ENCODE data around the gene CACNA1B.

The CACNA1B gene

DNA sequence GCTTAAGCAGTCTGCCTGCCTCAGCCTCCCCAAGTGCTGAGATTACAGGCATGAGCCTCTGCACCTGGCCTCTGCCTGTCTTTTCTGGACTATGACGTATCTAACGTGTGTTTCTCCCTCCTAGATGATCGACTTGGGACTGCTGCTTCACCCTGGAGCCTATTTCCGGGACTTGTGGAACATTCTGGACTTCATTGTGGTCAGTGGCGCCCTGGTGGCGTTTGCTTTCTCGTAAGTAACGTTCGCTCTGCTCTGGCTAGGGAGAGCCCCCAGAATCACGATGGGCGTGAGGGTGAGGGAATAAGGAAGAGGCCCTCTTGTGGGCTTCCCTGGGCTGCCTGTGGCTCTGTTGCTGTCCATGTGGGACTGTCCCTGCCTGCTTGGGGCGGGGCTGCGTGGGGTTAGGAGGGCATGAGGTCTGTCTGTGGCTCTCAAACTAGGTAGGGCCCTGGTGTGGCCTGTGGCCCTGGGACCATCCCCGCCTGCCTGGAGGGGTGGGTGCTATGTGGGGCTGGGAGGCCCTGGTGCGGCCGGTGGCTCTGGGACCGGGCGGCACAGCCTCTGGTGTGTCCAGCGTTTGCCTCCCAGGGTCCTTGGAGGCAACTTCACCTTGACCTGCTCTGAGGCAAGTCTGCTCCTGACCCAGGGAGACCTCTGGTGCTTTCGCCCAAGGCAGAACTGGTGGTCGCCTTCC, 171.7 kb downstream of the CACNA1B start:
- Histone ChIP-seq H4K91ac (ENCODE audit: low read length) (no peak overlapping the region), H2BK12ac (ENCODE audit: low read length in 2 of 2) (no peak overlapping the region), H3K4me2 (ENCODE audit: low read length, poor library complexity, severe bottlenecking) (no peak overlapping the region), H2AFZ (ENCODE audit: low read depth, low read length) (no peak overlapping the region), H2AK5ac (ENCODE audit: low read length, severe bottlenecking) (no peak overlapping the region), H3K27ac (ENCODE audit: low read length, poor library complexity, severe bottlenecking) (no peak overlapping the region), H3K9ac (ENCODE audit: low read length) (no peak overlapping the region), H2BK5ac (ENCODE audit: low read depth, low read length, poor library complexity, severe bottlenecking) (no peak overlapping the region), H2BK120ac (ENCODE audit: low read depth, low read length) (no peak overlapping the region), H3K79me1 (replicated peaks; ENCODE audit: low read length, poor library complexity, severe bottlenecking) (no peaks in the 10 kb centered on the region), H4K8ac (ENCODE audit: low read length) (no peak overlapping the region), H3K36me3 (ENCODE audit: control insufficient read depth in 1 of 2, insufficient read depth in 2 of 2, low read depth in 1 of 2, low read length in 2 of 2) (no peaks in the 10 kb centered on the region), H3K18ac (ENCODE audit: low read depth in 1 of 2, low read length in 2 of 2) (no peak overlapping the region), H3K9me3 (ENCODE audit: control insufficient read depth, low read length) (no peaks in the 10 kb centered on the region), H3K14ac (ENCODE audit: low read length in 2 of 2) (no peak overlapping the region), H3K23ac (ENCODE audit: low read length in 2 of 2) (no peak overlapping the region), H3K4me1 (ENCODE audit: control insufficient read depth, insufficient read depth, low read depth, low read length) (peaks cover 1% of the 10 kb centered on the region), H3K4ac (ENCODE audit: low read depth in 1 of 2, low read length in 2 of 2) (no peak overlapping the region), H2BK15ac (ENCODE audit: low read depth, poor library complexity, severe bottlenecking) (no peak overlapping the region), H3K4me3 (ENCODE audit: insufficient read depth in 1 of 2, low read depth in 1 of 2, low read length in 2 of 2) (no peak overlapping the region), H3K27me3 (ENCODE audit: control insufficient read depth in 1 of 2, insufficient read depth in 1 of 2, low read length in 2 of 2) (peaks cover 0 to 35% of the 10 kb centered on the region in 2 experiments)
- 89% methylated on average over 21 of the region's 21 CpGs for WGBS
- no peak for DNase-seq

DNA sequence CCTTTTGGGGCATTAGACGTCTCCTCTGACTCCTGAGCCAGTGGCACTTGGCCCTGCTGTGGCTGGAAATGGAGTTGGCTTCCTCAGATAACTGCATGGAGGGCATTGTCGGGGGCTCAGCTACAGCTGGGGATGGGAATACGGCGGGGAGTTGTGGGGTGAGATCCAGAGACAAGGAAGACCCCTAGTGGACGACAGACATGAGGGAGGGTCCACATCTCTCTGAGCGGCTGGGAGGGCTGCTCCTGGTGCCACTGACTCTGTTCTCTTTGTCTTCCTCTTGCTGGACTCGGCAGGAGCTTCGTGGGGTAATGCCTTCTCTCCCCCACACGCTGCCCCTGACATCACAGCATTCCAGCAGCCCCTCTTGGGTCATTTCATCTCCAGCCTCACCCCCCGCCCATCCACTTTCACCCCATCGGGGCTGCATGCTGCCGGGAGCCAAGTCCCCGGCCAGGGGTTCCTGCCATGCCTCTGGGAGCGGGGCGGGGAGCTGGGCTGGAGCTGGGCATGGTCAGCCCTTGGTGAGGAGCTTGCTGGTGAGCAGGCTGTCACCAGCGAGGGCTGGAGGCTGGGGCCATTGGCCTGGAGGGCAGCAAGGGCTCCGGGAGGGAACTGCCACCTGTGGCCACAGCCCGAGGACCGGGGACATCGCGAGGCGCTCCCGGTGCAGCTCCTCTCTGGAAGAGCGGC, 172.3 kb downstream of the CACNA1B start:
- WGBS = 82% methylated on average over 17 of the region's 24 CpGs
- no peaks in the 10 kb centered on the region for H3K9me3 ChIP-seq (ENCODE audit: control insufficient read depth, low read length)

DNA sequence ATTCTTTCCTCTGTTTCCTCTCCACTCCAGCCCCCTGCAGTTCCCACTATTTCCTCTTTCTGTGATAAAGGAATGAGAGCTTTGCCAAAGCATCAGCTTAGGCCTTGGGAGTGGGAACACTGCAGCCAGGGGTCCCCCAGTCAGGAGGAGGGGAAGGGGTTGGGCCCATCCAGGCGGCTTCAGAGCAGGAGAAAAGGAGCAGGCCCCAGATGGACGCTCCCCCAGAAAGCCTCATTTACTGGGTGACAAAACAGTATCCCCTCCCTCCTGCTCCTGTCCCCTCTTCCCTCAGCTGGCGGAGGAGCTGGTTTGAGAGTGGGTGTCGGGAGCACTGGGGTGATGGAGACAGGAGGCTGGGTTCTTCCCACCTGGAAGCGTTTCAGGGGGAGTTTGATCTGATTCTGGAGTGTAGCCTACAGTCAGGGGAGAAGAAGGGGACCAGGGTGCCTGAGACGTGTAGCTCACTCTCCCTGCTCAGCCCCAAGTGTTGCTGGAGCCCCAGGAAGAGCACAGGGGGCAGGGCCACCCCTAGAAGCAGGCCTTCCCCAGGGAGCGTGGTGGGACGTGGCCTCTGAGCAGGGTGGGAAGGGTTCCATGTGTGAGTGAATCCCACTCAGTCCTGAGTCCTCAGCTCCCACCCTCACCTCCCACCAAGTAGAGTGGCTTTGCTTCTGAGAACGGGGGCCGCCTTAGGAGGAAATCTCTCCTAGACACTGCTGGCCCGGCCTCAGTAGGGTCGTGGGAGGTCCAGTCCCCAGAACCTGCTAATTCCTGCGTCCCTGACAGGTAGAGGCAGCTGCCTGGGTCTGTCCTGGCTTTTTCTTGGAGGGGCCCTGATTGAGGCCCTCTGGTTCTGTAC, 173.1 kb downstream of the CACNA1B start:
- H3K79me1 ChIP-seq (replicated peaks; ENCODE audit: low read length, poor library complexity, severe bottlenecking) = no peaks in the 10 kb centered on the region
- H3K27me3 ChIP-seq (ENCODE audit: control insufficient read depth in 1 of 2, insufficient read depth in 1 of 2, low read length in 2 of 2) = peaks cover 0 to 30% of the 10 kb centered on the region in 2 experiments
- H3K23ac ChIP-seq (ENCODE audit: low read length in 2 of 2) = no peak overlapping the region
- H3K9me3 ChIP-seq (ENCODE audit: control insufficient read depth, low read length) = no peaks in the 10 kb centered on the region
- H2AFZ ChIP-seq (ENCODE audit: low read depth, low read length) = no peak overlapping the region
- no peak for DNase-seq
- peaks cover 1% of the 10 kb centered on the region for H3K4me1 ChIP-seq (ENCODE audit: control insufficient read depth, insufficient read depth, low read depth, low read length)
- no peak overlapping the region for H3K14ac ChIP-seq (ENCODE audit: low read length in 2 of 2)
- H3K4me3 ChIP-seq (ENCODE audit: insufficient read depth in 1 of 2, low read depth in 1 of 2, low read length in 2 of 2) = no peak overlapping the region
- H2BK5ac ChIP-seq (ENCODE audit: low read depth, low read length, poor library complexity, severe bottlenecking) = no peak overlapping the region
- no peak overlapping the region for H3K18ac ChIP-seq (ENCODE audit: low read depth in 1 of 2, low read length in 2 of 2)
- H4K8ac ChIP-seq (ENCODE audit: low read length) = no peak overlapping the region
- H2BK15ac ChIP-seq (ENCODE audit: low read depth, poor library complexity, severe bottlenecking) = no peak overlapping the region
- no peak overlapping the region for H2BK120ac ChIP-seq (ENCODE audit: low read depth, low read length)
- H3K36me3 ChIP-seq (ENCODE audit: control insufficient read depth in 1 of 2, insufficient read depth in 2 of 2, low read depth in 1 of 2, low read length in 2 of 2) = no peaks in the 10 kb centered on the region
- H2BK12ac ChIP-seq (ENCODE audit: low read length in 2 of 2) = no peak overlapping the region
- WGBS = 80% methylated on average over 11 of the region's 13 CpGs
- H3K9ac ChIP-seq (ENCODE audit: low read length) = no peak overlapping the region
- no peak overlapping the region for H2AK5ac ChIP-seq (ENCODE audit: low read length, severe bottlenecking)
- H4K91ac ChIP-seq (ENCODE audit: low read length) = no peak overlapping the region
- no peak overlapping the region for H3K27ac ChIP-seq (ENCODE audit: low read length, poor library complexity, severe bottlenecking)
- H3K4me2 ChIP-seq (ENCODE audit: low read length, poor library complexity, severe bottlenecking) = no peak overlapping the region
- no peak overlapping the region for H3K4ac ChIP-seq (ENCODE audit: low read depth in 1 of 2, low read length in 2 of 2)

More for the DNA sequence above, 172.3 kb downstream of the CACNA1B start:
- Histone ChIP-seq H2BK12ac (ENCODE audit: low read length in 2 of 2) (no peak overlapping the region), H3K14ac (ENCODE audit: low read length in 2 of 2) (no peak overlapping the region), H3K4ac (ENCODE audit: low read depth in 1 of 2, low read length in 2 of 2) (no peak overlapping the region), H4K91ac (ENCODE audit: low read length) (no peak overlapping the region), H3K27ac (ENCODE audit: low read length, poor library complexity, severe bottlenecking) (no peak overlapping the region), H2BK5ac (ENCODE audit: low read depth, low read length, poor library complexity, severe bottlenecking) (no peak overlapping the region), H3K4me2 (ENCODE audit: low read length, poor library complexity, severe bottlenecking) (no peak overlapping the region), H3K79me1 (replicated peaks; ENCODE audit: low read length, poor library complexity, severe bottlenecking) (no peaks in the 10 kb centered on the region), H3K36me3 (ENCODE audit: control insufficient read depth in 1 of 2, insufficient read depth in 2 of 2, low read depth in 1 of 2, low read length in 2 of 2) (no peaks in the 10 kb centered on the region), H4K8ac (ENCODE audit: low read length) (no peak overlapping the region), H3K18ac (ENCODE audit: low read depth in 1 of 2, low read length in 2 of 2) (no peak overlapping the region), H2AK5ac (ENCODE audit: low read length, severe bottlenecking) (no peak overlapping the region), H3K4me3 (ENCODE audit: insufficient read depth in 1 of 2, low read depth in 1 of 2, low read length in 2 of 2) (no peak overlapping the region), H2BK120ac (ENCODE audit: low read depth, low read length) (no peak overlapping the region), H2AFZ (ENCODE audit: low read depth, low read length) (no peak overlapping the region), H3K27me3 (ENCODE audit: control insufficient read depth in 1 of 2, insufficient read depth in 1 of 2, low read length in 2 of 2) (peaks cover 0 to 36% of the 10 kb centered on the region in 2 experiments), H2BK15ac (ENCODE audit: low read depth, poor library complexity, severe bottlenecking) (no peak overlapping the region), H3K9ac (ENCODE audit: low read length) (no peak overlapping the region), H3K23ac (ENCODE audit: low read length in 2 of 2) (no peak overlapping the region), H3K4me1 (ENCODE audit: control insufficient read depth, insufficient read depth, low read depth, low read length) (peaks cover 1% of the 10 kb centered on the region)
- no peak for DNase-seq
